Vagina (tissue), 2 donors: ENCODE results near the gene HSBP1L1.

Source experiments
- CTCF ChIP-seq, 3 experiments: fragments of 450-650 bp in 2 of 3; fragments of 200-600 bp in 1 of 3; sonication (generic) in 1 of 3; IDR thresholded peaks; one replicate each; pipeline ENCODE4 v1.5.1; 2017 to 2019; ENCODE audit warnings: antibody characterized with exemption in 3 of 3, mild to moderate bottlenecking in 2 of 3, moderate library complexity in 2 of 3
- POLR2A ChIP-seq, 2 donors: fragments of 450-650 bp; IDR thresholded peaks; one replicate each; pipeline ENCODE4 v1.6.1; 2017; ENCODE audit warnings: antibody characterized with exemption in 2 of 2, mild to moderate bottlenecking in 2 of 2, moderate library complexity in 2 of 2
- POLR2AphosphoS5 ChIP-seq, 2 donors: sonication (generic); formaldehyde crosslinking; IDR thresholded peaks; one replicate each; pipeline ENCODE4 v1.9.0; 2017; ENCODE audit warnings: antibody characterized with exemption in 2 of 2, mild to moderate bottlenecking in 2 of 2, low read depth in 1 of 2; ENCODE audit not compliant: insufficient read depth in 1 of 2

GRCh38 chr18:79938196-79938595 lies 26.2 kb upstream of the HSBP1L1 start:
- TF ChIP-seq POLR2A (IDR thresholded peaks at IDR 0.05), result no peak
- no peak for TF ChIP-seq CTCF (IDR thresholded peaks at IDR 0.05)
- no peak for TF ChIP-seq POLR2AphosphoS5 (IDR thresholded peaks at IDR 0.05; ENCODE audit: insufficient read depth in 1 of 2, low read depth in 1 of 2)
